MM.1S (cell line): ENCODE results near the gene DYRK1B.

ENCODE experiments used
- CTCF ChIP-seq: fragments of 300-600 bp; sonication (generic); IDR thresholded peaks from 2 replicates; pipeline ENCODE4 v1.5.1; 2016; ENCODE audit warnings: antibody characterized with exemption, low read length, mixed read lengths
- EZH2 ChIP-seq: fragments of 300-600 bp; sonication (generic); optimal IDR thresholded peaks from 2 replicates; pipeline ENCODE3; 2017; ENCODE audit warnings: low read depth, mild to moderate bottlenecking, antibody characterized with exemption, low read length, mixed read lengths

DNA sequence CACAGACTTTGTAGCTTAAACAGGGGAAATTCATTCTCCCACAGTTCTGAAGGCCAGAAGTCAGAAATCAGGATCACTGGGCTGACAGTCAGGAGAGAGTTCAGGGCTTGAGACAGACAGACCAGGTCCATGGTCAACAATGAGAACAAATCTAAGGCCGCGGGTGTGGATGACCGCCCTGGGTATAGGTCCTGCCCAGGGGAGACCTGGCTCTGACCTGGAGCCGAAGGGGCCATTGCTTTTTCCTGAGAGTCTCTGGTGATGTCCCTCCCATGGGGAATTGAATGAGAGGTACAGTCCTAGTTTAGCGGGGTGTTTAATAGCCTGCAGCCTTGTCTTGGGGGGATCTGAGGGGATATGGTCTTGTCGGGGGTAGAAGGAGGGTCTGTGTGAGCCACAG lies 37.4 kb upstream of the DYRK1B start:
- no peak for TF ChIP-seq CTCF
- TF ChIP-seq EZH2: no peak
